HG03108 (cell line): ENCODE data around the gene NLRP12.
"Not testable (repeated sequence)": the region's sequence is repeated elsewhere in the genome, so short reads cannot be mapped to it uniquely, and the experiment has no call there.

Source experiments
- ATAC-seq: cut with Tn5 transposase; IDR thresholded peaks from one replicate; pipeline ENCODE4 v1.9.1; 2021; ENCODE audit warnings: moderate library complexity; ENCODE audit not compliant: unreplicated experiment

NLRP12 gene

GRCh38 chr19:53781332-53781731, 42.8 kb downstream of the NLRP12 start:
- not testable (repeated sequence) for ATAC-seq

GRCh38 chr19:53780506-53780905, 43.6 kb downstream of the NLRP12 start:
- no peak for ATAC-seq

GRCh38 chr19:53775524-53775923, 48.6 kb downstream of the NLRP12 start:
- no peak for ATAC-seq

GRCh38 chr19:53774491-53774890, 49.6 kb downstream of the NLRP12 start:
- not testable (repeated sequence) for ATAC-seq

GRCh38 chr19:53773999-53774398, 50.1 kb downstream of the NLRP12 start:
- no peak for ATAC-seq

GRCh38 chr19:53772943-53773342, 51.2 kb downstream of the NLRP12 start:
- no peak for ATAC-seq

- no peak for ATAC-seq
Observed at GRCh38 chr19:53771144-53771543, 53.0 kb downstream of the NLRP12 start.

- not testable (repeated sequence) for ATAC-seq
Observed at GRCh38 chr19:53769696-53770309, 54.3 kb downstream of the NLRP12 start.

- ATAC-seq: no peak
Observed at GRCh38 chr19:53768401-53768800, 55.7 kb downstream of the NLRP12 start.

GRCh38 chr19:53758991-53759390, 65.1 kb downstream of the NLRP12 start:
- ATAC-seq: not testable (repeated sequence)
